DMS53 (cell line): ENCODE measurements around the gene ATG14.
A peak's percentile ranks its signal among the peaks of the same experiment; 100 is the strongest.
"Not testable (repeated sequence)": the region's sequence is repeated elsewhere in the genome, so short reads cannot be mapped to it uniquely, and the experiment has no call there.

Source experiments
- DNase-seq: peaks from one replicate; lab custom pipeline; 2025; lab: John Stamatoyannopoulos, UW

ATG14 gene

DNA sequence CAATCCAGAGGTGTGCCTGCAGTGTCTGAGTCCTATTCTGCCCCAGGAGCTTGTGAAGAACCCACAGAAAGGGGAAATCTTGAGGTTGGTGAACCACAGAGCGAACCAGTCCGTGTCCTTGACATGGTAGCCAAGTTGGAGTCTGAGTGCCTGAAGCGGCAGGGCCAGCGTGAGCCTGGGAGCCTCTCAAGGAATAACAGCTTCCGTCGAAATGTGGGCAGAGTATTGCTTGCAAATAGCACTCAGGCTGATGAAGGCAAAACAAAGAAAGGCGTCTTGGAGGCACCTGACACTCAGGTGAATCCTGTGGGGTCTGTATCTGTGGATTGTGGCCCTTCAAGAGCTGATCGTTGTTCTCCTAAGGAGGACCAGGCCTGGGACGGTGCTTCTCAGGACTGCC lies 60.5 kb downstream of the ATG14 start:
- DNase-seq = no peak

DNA sequence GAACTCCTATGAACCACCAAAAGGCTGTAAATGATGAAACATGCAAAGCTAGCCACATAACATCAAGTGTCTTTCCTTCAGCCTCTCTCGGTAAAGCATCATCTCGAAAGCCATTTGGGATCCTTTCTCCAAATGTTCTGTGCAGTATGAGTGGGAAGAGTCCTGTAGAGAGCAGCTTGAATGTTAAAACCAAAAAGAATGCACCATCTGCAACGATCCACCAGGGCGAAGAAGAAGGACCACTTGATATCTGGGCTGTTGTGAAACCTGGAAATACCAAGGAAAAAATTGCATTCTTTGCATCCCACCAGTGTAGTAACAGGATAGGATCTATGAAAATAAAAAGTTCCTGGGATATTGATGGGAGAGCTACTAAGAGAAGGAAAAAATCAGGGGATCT lies 61.2 kb downstream of the ATG14 start:
- DNase-seq = no peak

DNA sequence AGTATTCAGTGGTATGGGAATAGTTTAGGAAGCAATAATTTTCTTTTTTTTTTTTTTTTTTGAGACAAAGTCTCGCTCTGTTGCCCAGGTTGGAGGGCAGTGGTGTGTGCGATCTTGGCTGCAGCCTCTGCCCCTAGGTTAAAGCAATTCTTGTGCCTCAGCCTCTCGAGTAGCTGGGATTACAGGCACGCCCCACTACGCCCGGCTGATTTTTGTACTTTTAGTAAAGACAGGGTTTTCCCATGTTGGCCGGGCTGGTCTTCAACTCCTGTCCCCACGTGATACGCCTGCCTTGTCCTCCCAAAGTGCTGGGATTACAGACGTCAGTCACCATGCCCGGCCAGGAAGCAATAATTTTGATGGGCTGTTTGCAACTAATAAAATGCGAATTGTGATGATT lies 62.1 kb downstream of the ATG14 start:
- no peak for DNase-seq

DNA sequence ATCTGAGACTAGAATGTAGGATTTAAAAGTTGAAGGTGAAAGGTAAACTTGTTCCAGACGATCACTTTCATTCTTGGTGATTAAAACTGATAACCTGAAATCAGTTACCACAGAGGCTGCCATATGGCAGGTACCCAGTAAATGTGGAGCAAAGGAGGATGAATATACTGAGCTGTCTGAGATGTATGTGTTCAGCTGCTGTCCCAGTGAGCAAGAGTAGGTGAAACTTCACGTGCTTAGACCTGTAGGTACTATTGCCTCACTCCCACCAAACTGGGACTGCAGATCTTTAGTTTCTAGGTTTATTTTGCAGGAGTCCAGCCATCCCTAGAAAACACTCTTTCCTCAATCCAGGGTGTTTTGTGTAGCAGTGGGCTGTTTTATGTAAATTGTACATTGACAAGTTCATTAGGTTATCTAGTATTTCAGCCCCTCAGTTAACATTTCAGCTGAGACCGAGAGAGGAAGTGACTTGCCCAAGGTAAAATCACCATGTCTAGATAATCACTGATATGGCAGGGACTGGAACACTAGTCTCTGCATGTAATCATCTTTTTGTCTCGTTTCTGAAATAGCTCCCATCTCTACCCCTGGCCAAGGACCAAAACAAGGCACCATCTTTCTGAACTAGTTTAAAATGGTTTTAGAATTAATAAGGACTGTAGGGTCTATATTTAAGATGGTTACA lies 62.7 kb downstream of the ATG14 start:
- no peak for DNase-seq

DNA sequence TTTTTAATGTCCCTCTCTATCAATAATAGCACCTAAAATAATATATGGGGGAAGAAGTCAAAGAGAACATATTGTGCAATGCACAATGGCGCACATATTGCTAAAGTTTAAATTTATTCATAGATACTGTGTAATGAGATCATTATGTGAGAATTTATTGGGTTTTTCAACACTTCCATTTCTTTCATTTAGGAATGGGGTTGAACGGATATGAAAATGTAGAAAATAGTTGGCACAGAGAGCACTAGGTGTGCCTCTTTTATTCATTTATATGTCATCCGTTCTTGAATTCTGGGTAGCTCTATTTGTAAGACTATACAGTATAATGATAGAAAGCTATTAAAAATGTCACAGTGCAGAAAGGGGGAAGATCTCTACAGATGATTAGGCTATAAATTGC lies 63.9 kb downstream of the ATG14 start:
- no peak for DNase-seq

DNA sequence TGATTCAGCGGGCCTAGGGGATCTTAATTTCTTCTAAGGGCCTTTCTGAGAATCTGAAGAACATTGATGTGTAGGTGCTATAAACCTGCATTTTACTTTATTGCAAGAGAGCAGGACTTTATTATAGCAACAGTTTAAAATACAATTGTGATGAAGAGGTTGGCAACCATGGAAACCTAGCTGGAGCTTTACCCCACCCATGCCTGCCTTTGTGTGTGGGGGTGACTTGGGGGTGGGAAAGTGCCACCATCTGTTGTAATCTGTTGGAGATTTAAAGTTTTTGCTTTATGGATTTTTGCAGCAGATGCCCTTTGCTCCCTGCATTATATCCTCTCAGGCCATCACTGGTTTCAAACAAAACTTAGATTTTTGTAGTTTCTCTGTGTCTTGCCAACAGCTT lies 64.6 kb downstream of the ATG14 start:
- DNase-seq = no peak

DNA sequence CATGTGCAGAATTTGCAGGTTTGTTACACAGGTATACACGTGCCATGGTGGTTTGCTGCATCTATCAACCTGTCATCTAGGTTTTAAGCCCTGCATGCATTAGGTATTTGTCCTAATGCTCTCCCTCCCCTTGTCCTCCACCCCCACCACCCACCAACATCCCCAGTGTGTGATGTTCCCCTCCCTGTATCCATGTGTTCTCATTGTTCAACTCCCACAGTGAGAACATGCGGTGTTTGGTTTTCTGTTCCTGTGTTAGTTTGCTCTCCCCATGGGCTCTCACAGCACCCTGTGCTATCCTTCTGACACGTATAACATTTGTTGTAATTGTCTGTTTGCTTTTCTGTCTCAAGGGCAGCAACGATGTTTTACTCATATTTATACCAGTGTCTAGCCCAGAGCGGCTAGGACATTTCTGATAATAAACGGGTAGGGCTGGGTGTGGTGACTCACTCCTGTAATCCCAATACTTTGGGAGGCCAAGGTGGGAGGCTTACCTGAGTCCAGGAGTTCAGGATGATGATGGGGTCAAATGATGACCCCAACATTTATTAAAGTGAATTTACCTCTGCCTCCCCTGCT lies 67.0 kb downstream of the ATG14 start:
- not testable (repeated sequence) for DNase-seq

DNA sequence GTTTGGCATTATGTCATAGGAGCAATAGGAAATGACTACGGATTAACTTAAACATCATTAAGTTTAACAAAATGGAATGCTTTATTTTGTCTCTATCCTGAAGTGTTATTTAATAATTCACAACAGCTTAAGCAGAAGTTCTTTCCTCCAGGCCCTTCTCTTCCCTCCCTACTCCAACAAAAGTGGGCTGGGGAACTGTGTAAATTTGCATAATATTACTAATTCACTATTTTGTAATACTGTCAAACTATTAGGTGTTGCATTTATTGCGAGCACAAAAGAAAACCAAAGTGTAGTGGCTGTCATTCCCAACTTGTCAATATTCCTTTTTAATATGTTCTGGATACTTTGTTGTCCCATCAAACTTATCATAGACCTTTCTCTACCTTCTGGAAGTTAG lies 69.8 kb downstream of the ATG14 start:
- no peak for DNase-seq

DNA sequence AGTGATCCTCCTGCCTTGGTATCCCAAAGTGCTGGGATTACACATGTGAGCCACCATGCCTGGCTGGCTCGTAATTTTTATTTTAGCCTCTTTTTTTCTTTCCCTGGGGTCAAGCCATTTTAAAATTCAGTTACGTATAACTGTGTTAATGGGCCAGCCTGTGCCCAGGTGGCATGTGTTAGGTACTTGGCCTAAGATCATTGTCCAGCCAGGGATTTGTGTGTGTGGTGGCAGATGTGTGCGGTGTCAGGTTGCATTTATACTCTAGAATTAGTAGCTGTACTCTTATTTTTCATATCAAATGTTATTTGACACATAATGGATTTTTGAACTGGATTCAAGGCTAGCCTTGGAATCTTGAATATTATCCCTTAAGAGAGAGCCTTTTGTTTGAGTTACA lies 71.1 kb downstream of the ATG14 start:
- DNase-seq = peak; percentile 18

DNA sequence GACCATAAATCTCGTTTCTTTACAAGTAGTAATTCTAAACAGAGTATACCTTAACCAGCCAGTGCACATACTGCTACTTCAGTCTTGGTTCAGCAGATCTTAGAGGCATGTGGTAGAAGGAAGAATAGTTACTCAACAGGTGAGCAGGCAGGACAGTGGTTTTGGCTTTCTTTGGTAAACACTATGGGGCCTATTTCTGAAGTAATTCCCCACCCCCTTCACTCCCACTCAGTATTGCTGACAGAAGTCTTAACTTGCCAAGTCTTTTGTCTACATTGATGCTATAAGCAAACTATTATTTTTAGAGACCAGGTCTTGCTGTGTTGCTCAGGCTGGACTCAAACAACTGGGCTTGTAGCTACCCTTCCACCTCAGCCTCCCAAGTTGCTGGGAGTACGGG lies 71.9 kb downstream of the ATG14 start:
- DNase-seq = no peak

DNA sequence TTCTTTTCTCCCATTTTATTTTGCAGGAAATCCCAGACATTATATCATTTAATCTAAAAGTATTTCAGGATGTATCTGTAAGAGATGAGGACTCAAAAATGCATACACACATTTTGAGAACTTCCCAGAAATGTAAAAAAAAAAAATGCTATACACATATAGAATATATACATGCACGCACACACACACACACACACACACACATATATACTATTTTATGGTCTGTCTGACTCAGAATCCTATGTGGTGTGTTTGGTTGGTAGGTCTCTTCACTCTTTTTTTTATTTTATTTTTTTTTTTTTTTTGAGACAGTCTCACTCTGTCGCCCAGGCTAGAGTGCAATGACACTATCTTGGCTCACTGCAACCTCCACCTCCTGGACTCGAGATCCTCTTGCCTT lies 74.9 kb downstream of the ATG14 start:
- DNase-seq = no peak

DNA sequence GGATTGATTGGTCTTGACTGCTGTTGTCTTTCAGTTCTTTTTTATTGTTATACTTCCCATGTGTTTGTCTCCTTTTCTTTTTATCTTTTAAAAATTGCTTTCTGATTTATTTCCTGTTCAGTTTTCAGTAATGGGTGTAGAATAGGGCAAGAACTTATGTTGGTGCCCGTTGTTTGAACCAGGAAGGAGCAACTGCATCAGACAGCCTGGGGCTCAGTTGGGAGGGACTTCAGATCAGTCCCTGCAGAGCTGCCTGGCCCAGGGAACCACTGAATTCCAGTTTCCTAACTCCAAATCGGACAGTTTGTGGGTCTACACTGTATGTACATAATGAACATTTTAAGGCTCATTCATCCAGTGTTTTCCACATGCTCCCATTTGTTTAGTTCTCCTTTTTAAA lies 75.5 kb downstream of the ATG14 start:
- no peak for DNase-seq

DNA sequence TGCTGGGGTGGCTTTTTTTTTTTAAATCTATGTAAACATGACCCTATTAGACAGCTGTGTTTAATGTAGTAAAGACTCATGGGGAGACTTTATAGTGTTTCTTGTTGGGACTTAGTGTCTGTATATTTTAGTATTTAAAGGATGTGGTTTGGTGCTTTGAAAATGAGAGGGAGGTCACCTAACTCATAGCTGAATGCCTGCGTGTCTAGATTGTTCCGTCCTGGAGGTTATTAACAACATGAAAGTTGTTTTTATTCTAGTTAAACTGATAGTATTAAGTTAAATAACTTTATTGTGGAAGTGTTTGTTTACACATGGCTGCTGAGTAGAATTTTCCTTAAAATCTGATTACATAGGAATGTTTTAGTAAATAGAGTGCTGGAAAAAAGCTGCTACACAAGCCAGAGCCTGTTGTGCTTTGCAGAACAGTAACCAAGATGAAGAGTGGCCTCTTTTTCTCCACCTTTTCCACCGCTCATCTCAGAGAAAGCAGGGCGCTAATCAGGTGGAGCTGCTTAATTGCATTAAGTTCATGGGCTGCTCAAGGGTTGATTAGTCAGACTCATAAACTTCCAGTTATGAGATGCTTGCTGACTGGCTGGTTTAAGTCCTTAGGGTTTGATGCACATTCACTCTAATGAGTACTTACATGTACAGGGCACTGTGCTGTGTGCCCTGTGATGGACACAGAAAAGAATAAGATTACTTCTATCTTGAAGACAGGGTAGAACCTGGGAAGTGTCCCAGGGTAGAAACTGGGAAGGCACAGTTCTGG lies 77.7 kb downstream of the ATG14 start:
- no peak for DNase-seq

DNA sequence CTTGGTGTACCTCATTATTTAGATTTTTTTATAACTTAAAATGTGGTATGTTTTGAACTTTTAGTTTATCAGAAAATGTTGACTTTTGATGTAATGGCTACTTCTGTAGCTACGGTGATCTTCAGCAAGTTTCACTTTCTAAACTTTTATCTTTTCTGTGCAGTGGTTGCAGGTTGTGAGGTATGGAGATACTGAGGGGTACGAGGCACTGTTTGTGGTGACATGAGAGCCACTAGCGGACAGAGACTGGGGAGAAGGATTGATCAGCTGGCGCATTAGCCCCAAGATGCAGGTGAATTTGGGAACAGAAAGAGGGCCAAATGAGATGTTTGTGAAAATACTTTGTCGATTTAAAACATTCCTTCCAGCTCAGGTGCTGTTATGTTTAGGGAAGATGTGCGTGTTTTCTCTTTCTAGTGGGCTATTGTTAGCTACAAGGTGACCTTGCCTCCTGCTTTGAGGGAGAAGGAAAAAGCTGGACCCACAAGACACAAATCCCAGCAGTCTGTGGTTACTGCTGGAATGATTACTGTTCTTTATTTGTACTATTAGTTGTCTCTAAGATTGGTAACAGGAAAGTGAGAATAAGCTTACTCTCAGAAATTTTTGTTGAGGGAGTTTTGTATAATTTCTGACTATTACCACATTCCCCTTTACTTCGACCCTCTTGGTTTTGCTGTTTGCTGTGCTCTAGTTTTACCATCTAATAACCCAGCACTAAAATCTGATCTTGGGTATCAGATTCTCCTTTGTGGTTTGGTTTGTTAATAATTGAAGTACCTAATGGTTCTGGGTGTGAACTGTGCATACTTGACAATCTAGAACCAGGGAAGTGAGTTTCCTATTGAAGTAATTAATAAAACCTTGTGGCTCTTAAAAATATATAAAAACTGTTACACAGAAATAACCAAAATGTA lies 78.7 kb downstream of the ATG14 start:
- peak; percentile 21 for DNase-seq

DNA sequence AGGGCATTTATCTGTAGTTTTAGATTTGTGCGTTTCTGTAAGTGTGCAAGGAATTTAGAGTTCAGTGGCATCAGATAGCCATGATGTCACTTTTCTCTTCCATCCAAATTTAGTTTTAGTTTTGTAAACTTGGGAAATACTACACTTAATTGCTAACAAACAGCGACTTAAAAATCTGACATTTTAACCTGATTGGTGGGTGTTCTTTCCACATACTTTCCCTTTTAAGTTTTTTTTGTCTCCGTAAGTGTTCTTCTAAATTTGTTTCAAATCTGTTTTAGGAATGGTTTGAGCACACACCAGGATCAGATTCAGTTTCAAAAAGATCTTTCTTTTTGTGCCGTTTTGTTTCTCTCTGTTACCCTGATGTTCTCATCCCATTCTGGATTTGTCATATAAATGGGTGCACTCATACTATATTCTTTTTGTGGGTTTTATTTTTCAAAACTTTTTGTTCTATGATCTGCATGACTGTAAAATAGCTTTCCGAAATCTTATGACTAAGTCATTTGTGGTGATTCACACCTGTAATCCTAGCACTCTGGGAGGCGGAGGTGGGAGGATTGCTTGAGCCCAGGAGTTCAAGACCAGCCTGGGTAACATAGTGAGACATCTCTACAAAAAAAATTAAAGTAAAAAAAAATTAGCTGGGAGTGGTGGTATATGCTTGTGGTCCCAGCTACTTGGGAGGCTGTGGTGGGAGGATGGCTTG lies 81.5 kb downstream of the ATG14 start:
- DNase-seq = no peak

DNA sequence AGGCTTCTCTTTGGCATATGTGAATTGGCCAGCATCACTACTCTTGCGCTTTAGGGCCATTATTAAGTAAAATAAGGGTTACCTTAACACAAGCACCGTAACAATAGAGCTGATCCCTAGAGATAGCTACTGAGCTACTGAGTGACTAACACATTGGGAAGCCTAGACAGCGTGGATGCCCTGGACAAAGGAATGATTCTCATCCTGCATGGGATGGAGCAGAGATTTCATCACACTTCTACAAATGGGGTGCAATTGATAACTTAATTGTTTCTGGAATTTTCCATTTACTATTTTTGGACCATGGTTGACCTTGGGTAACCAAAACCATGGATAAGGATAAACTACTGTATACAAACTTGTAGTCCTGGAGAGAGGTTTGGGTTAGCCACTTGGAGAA lies 83.3 kb downstream of the ATG14 start:
- DNase-seq = no peak

DNA sequence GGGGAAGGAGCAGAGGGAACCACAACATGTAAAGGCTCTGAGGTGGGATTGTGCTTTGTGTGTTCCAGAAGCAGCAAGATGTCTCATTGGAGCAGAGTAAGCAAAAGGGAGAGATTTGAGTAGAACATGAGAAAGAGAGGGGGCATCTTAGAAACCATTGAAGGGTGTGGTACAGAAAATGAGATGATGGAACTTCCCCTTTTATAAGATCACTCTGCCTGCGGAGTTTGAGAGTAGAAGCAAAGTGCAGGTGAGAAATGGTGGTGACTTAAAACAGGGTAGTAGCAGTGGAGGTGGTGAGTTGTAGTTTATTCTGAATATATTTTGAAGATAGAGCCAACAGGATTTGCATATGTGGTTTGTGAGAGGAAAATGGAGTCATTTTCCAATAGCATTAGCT lies 84.5 kb downstream of the ATG14 start:
- DNase-seq = no peak

DNA sequence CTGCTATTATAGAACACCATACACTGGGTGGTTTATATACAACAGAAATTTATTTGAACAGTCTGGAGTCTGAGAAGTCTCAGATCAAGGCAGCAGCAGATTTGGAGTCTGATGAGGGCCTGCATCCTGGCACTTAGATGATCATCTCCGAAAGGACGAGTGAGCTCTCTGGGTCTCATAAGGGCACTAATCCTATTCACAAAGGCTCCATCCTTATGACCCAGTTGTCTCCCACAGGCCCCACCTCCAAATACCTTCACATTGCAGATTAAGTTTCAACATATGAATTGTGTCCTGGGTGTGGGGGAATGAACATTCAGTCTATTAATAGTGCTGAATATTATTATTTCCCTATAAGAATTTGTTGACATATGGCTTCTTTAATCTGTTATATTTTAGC lies 86.8 kb downstream of the ATG14 start:
- no peak for DNase-seq

DNA sequence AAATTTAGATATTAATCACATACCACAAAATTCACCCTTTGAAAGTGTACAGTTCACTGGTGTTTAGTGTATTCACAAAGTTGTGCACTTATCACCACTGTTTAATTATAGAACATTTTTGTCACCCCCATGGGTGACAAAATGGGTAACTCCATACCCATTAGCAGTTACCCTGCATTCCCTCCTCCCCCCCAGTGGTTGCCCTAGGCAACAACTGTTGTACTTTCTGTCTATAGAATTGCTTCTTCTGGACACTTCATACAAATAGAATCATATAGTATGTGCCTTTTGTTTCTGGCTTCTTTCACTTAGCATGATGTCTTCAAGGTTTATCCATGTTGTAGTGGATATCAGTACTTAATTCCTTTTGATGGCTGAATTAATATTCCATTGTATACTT lies 87.7 kb downstream of the ATG14 start:
- DNase-seq = peak; percentile 21

DNA sequence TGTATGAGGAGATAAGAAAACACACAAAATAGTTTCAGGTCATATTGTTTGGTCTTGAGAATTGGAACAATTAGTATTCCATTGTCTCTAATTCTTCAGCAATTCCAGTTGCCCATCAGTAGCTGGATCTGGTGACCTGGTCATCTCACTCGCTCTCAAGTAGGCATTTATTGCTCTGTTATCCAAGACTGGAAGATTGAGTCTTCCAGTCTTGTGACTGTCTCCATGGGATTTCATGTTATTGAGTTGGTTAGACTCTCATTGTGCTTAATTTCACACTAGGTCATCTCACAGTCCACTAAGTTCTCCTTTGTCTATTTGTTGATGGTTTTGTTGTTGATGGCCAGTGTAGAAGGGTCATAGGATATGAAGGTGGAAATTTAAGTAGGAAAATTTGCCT lies 92.9 kb downstream of the ATG14 start:
- no peak for DNase-seq

DNA sequence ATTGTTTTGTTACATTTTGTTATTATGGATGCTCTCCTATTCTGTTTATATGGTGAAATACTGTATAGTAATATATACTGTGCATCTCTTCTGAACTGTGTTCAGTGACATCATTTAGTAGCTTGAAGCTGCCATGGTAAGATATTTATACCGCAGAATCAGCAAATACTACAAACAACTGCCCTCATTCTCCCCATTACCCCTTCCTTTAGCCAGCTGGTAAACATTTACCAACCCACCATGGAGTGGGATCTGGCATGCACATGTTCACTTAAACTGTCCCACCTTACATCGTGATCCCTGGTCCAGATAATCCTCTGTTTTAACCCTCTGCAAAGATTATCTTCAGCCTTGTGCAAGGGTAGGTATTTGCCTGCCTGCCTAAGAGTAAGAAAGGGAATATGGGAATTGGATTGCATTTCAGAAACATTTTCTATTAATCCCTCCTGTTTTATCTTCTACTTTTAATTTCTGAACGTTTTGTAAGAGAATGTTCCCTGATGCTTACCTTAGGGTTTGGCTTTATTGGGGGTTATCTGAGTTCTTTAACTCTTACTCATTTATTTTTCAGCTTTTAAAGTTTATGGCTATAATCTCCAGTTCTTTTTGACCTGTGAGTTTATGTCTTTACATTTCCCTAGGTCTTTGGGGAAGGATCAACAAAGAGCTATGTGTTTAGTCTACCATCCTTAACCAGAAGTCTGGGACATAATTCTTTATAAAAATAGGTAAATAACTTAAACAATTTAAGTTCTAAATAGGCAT lies 93.9 kb downstream of the ATG14 start:
- DNase-seq = no peak
